GM18517 (cell line): ENCODE results near the gene INPP5D.
A peak's percentile ranks its signal among the peaks of the same experiment; 100 is the strongest.
"Not testable (repeated sequence)": the region's sequence is repeated elsewhere in the genome, so short reads cannot be mapped to it uniquely, and the experiment has no call there.

Source experiments
- ATAC-seq: cut with Tn5 transposase; IDR thresholded peaks from one replicate; pipeline ENCODE4 v1.9.1; 2021; ENCODE audit warnings: mild to moderate bottlenecking, moderate library complexity; ENCODE audit not compliant: unreplicated experiment

The INPP5D gene

DNA sequence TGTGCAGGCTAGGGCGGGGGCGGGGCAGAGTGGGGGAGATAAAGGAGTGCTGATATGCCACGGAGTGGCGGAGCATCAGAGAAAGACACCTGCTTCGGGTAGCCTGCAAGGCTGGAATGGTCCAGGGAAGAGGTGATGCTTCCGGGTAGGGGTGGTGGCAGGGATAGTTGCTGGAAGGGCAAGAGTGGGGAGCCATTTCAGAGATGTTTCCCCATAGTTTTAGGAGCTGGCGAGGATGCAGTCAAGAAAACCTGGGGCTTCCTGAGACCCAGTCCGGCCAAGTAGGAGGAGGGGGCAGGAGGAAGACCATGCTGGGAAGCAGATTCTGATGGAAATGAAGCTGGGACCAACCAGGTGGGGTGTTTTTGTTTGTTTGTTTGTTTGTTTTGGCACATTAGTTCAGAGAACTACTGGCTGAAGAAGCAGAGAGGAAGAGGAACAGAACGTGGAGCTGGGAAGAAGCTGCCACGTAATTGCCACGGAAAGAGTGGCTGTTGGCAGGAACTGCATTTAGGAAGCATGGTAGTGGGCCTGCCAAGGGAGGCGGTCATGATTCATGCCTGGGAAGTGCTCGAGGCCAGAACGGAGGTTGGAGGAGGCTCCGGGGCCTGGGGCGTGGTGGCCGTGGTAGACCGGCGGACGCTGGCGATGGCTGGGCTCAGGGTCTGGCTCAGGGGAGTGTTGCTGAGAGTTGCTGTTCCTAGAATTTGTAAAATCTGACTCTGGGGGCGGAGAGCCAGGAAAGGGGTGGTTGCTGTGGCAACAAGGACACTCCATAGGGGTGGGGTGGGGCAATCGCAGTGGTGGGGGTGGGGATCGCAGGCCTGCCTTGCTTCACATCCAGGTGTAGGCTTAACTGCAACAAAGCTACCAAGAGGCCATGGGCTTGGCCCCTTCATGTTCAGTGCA is 8.6 kb upstream of the INPP5D start:
- ATAC-seq, result no peak

DNA sequence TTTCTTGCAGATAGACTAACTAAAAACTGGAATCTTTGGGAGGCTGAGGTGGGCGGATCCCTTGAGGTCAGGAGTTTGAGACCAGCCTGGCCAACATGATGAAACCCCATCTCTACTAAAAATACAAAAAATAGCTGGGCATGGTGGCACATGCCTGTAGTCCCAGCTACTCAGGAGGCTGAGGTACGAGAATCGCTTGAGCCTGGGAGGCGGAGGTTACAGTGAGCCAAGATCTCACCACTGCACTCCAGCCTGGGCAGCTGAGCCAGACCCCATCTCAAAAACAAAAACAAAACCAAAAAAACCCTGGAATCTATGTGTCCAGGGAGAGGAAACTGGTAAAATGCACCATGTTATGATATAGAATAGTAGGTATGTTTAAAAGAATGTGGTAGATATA is 7.6 kb upstream of the INPP5D start:
- ATAC-seq, result not testable (repeated sequence)

DNA sequence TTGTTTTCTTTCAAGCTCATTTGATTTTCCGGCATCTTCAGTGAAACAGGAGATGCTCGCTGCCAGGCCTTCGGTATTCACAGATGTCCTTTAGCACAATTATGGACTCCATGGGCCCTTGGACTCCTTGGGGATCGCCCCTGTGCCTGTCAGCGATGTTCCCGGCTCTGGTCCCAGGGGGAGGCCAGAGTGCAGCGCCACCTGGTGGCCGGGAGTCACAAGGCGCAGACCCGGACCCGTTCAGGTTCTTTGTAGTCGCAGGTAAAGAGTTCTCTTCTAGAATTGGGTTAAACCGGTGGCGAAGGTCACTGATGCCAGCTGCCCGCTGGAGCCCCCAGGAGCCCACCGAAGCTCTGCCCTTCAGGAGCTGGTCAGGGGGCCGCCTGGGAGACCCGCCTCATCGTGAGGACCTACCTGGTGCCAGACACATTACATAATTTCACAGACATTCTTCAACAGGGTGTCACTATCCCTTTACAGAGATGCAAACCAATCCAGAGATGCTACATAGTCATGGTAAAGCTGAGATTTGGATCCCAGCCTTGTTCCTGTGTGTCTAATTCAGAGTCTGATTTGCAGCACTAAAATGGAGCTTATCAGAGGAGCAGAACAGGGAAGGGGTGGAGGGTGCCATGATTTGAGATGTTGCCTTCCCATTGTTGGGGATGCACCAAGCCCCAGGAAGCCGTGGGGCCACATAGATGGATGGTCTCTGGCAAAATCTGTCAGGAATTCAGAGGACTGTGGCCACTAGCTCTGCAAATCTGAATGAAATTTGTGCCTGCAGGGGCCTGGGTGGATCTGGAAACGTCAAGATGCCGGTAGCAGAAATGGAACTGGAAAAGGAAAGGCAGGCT is 6.0 kb upstream of the INPP5D start:
- no peak for ATAC-seq

DNA sequence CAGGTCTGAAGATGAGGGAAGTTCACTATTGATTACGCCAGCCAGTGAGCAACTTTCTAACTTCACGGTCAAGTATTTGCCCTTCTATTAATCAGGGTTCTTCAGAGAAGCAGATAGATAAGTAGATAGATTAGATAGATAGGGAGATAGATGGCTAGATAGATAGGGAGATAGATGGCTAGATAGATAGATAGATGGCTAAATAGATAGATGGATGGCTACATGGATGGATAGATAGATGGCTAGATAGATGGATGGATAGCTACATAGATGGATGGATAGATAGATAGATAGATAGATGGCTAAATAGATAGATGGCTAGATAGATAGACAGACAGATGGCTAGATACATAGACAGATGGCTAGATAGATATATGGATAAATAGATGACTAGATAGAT is 4.8 kb upstream of the INPP5D start:
- ATAC-seq, result no peak

DNA sequence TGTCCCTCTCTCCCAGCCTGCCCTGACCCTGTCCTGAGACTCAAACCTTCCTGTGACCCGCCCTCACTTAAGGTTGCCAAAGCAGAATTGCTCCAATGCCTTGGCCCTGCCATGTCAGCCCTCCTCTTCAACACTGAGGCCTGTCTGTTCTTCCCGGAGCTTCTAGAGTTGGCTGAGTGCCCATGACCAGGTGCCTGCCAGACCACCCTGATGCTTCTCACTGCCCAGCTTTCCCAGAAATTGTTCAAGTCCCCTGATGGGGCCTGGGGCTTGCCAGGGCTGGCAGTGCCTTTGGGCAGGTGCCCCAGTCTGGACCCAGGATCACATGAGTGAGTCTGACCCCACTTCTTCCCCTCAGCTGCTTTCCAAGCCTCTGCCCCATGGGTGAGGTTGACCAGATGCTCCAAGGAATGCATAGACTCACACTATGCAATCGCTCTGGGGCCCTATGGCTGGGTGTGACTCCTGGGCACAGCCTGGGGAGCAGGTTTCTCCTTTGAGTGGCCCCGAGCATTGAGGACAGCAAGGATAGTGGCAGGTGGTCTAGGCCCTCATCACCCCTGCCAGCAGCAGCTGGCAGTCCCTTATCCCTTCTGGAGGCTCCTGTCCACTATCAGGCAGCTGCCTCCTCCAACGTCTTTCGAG is 3.1 kb upstream of the INPP5D start:
- no peak for ATAC-seq

DNA sequence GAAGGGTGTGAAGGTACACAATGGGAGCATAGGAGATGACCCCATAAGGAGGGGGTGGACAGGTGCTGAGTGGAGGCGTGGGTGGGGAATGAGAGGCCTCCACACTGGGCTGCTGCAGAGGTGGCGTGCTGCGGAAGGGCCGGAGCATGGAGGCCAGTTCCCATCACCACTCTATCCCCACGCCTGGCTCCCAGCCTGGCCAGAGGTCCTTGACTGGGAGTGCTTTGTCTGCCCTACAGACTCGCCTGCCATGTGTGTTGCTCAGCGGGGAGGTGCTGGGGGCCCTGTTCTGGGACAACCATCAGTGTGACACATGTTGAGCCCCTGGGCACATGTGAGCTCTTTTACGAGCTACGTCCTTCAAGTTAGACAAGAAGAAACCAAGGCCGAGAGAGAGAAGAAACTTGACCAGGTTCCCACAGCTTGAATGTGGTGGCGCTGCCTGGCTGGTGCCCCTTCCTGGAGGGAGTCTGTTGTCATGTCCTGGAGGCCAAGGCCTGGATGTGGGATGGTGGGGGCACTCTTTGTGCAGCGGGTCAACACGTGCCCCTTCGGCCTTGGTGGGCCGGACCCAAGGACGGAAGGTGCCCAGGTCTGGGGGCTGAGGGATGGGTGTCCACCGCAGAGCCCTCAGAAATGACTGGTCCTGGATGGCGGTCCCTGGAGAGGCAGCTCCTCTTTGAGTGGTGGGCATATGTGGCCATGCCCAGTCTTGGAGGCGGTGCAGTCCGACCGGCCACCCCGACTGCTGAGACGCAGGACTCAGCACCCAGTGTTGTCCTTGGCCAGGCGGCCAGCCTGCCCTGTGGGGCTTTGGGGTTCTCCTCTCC is 1.2 kb upstream of the INPP5D start:
- ATAC-seq, result no peak

DNA sequence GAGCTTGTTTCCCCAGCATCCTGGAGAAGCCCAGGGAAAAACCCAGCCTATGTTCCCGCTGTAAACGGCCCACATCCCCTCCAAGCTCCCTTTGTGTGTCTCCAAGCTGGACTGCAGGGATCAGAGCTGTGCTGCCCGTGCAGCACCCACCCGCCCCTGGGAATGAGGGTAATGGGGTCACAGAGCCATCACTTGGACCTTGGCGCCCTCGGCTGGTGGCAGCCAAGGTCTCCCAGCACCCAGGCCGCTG is 670 bp upstream of the INPP5D start:
- no peak for ATAC-seq

DNA sequence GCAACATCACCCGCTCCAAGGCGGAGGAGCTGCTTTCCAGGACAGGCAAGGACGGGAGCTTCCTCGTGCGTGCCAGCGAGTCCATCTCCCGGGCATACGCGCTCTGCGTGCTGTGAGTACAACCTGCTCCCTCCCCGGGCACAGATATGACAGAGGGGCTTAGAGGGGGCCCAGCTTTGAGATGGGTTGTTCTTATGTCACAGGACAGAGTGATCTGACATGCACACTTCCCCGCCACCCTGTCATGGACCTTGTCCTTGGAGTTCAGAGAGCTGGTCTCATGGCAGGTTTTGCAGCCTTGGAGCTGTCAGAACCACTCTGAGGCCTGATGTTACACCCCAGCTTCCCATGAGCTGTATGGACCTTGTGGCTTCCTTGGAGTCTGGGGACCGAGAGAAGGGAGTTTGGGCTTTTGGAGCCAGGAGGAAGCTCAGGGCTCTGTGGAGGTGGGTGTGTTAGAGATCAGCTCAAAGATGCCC is 398 bp downstream of the INPP5D start:
- ATAC-seq, result no peak

DNA sequence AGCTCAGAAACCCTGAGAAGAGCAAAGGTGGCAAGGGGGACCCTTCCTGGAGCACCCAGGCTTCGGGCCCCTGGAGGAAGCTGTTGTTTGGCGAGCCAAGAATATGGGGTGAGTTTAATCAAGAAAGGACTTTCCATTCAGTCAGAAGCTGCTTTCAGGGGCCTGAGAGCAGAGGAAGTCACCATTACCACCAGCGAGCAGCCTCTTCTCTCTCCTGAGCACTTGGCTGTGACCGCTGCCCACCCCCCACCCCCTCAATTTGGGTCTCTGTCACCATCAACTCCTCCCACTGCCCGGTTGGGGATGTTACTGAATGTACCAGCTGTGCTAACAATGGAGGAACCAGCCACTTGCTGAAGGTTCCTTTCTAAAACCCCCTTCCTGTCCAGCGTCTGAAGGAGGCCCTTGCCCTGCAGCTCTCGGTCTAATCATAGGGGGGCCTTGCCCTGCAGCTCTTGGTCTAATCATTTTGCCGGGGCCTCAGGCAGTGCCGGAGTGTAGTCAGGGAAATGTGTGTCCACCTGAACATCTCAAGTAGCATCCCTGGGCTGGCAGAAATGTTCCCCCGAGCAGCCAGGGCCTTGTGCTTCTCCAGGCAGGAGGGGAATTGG is 943 bp downstream of the INPP5D start:
- ATAC-seq, result peak; percentile 25

DNA sequence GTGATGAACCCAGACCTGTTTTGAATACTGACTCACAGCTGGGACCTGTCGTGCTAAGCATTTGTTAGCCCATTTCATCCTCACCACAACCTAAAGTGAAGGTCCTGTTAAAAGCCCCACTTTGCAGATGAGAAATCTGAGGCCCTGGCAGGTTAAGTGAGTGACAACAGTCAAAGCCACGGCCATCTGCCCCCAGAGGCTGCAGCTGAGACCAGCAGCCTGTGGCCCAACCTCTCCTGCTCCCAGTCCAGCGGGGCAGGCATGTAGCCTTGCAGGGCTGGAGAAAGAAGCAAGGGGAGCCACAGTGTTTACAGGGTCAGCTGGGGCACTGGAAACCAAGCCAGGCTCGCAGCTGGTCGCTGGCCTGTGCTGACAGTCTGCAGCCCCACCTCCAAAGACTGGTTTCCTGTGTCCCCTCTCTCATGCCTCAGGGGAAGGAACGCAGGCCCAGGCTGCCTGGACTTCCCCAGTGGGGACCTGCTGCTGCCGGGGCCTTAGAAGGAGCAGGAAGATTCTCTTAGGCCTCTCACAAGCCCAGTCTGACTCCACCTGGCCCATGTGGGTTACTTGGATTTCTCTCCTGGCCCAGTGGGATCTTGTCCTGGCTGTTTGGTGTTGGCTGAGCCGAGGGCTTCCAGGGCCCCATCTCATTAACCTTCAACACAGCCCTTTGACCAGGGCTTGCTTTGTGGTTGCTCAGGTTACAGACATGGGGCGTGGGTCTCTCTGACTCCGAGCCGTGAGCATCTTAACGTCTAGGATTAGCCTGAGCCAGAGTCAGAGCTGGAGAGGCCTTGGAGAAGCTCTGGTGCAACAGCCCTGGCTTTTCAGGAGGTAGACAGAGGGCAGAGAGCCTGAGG is 1.7 kb downstream of the INPP5D start:
- ATAC-seq, result peak; percentile 30

DNA sequence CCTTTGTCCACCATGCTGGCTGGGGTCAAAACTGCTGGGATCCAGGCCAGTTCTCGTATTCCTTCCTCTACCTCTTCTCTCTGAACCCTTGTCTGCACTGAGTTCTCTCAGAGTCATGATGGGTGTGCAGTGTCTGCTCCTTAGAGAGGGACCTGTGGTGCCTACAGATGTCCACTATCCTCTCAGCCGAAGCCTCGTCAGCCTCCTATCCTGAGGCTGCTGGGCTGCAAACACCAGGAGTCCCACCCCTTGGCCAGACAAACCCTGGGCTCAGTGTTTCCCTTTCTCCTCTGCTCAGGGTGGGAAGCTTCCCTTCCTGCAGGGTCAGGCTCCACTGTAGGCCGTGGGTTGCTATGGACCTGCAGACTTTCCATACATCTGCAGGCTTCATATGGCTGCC is 2.3 kb downstream of the INPP5D start:
- ATAC-seq, result no peak

DNA sequence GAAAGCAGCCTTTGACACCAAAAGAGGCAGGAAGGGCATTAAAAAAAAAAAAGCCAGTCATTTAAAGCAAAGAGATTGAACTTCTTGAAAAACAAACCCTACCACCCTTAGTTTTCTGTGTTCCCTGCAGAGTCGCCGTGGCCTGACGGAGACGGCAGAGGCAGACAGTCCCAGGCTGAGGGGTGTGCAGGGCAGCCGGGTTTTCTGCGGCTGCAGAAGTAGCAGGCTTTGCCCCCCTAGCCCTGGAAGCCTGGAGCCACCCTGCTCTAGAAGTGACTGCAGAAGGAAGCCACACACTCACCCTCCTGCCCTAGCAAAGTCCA is 2.8 kb downstream of the INPP5D start:
- ATAC-seq, result no peak

DNA sequence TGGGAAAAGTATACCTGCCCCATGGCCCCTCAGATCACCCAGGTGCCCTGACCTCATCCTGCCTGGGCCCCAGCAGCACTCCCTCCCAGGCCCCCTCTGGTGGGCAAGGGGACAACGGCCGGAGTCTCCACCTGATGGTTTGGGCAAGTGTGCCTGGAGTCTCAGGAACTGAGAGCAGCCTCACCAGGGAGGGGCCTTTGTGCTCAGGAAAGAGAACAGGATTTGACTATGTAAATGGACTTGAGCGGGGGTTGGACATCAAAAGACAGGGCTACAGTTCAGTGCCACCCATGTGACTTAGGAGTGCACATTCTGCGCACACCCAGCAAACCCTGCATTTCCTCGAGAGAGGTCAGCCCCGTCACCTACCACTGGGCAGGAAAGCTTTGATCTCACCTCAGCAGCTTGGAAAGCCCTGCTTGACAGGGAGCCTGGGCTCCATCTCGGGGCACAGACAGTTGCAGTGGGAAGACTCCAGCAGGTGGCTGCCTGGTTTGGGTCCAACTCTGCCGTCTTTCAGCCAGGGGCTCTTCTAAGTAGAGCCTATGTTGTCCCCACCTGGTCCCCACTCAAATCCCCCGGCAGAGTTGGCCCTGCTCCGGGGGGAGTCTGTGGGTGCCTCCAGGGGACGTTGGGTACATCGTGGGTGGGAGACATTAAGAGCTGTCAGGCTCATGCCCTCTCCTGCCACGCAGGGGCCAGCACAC is 3.3 kb downstream of the INPP5D start:
- ATAC-seq, result peak; percentile 52

DNA sequence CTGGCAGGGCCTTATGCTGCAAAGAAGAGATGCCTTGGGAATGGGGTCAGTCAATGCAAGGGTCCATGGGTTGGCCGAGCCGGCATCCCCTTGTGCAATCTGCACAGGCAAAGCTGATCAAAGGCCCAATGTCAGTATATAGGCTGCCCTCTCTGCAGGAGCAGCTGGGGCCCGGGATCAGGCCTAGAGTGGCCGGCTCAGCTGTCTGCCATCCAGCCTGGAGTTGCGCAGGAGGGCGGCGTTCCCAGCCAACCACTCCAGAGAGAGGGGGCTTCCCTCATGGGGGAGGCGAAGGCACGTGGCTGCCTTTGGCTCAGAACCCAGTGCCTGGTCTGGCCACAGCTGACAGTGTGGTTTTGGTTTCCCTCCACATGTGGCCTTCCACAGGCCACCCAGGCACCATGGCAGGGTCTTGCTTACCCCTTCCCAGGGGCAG is 3.9 kb downstream of the INPP5D start:
- no peak for ATAC-seq

DNA sequence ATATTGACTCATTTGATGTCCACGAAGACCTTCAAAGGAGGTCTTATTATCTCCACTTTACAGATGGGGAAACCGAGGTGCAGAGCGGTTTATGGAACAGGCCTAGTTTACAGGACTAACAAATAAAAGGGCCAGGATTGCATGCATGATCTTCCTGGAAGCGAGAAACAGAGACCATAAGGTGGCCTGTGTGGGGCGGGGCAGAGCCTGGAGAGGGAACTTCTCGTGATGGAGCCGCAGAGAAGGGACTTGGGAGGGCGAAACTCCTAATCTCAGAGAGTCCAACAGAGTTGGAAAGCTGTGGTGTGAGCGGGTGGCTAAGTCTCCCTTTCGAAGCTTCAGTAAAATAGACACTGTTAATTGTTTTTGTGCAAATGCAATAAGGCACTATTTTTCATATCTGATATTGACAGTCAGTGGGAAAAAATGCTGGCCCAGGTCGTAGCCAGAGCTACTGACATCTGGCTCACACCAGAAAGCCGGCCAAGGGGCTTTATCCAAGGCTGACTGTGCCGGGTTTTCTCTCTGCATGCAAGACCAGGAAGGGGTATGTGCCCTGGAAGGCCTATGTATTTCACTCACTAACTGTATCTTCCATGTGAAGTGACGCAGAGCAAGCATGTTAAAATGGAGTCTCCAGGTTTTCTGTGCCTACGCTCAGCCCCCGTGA is 4.5 kb downstream of the INPP5D start:
- ATAC-seq, result no peak

DNA sequence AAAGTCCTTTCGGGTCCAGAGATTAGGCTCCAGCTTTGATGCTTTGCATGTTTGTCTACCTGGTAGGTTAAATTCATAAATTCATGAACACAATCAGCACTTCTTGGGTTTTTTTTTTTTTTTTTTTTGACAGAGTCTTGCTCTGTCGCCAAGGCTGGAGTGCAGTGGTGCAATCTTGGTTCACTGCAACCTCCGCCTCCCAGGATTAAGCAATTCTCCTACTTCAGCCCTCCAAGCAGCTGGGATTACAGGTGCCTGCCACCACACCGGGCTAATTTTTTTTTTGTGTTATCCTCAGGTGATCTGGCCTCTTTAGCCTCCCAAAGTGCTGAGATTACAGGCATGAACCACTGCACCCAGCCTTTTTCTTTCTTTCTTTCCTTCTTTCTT is 5.1 kb downstream of the INPP5D start:
- ATAC-seq, result not testable (repeated sequence)

DNA sequence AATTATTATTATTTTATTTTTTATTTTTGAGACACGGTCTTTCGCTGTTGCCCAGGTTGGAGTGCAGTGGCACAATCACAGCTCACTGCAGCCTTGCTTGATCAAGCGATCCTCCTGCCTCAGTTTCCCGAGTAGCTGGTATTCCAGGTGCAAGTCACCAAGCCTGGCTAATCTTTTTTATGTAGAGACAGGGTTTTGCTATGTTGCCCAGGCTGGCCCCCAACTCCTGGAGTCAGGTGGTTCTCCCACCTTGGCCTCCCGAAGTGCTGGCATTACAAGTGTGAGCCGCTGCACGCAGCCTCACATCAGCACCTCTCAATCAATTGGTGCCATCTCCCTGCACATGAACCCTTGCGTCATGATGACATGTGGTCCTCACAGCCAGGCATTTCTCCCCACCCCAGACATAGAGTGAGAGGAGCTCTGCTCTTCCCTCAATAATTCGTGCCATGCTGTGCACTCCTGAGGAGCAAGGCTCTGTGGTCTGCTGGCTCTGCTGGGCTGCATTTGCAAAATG is 5.9 kb downstream of the INPP5D start:
- no peak for ATAC-seq

DNA sequence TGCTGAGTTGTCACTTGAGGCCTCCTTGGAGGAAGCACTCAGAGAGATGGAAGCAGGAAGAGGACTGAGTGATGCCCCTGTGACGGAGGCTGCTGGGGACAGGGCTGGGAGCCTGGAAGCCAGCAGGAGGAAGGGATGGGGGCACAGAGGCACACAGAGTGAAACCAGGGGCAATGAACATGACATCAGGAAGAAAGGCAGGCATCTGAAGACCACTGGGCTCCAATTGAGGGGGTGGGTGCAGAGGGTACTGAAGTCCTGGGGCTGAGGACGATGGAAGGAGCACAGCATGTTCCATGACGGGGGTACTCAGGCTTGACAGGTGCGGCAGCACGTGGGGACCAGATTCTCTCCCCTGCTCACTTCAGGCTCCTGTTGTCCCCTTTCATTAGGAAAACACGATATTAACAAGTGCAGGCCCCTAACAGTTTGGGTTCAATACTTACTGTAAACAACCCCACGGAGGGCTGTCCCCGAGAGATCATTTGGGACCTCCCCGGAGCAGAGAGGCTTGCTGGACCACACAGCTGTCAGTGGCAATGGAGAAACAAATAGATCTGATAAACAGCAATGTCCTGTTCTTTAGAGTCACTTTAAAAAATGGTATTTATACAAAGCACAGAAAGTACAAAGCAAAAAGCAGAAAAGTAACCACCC is 8.7 kb downstream of the INPP5D start:
- ATAC-seq, result no peak
